Measurements from ENCODE around the gene CFAP54.

Gene CFAP54

GRCh38 chr12:96769400-96769799, 280.0 kb downstream of the CFAP54 start:
- no peak for FAIRE-seq

- no peak for FAIRE-seq
Measured at GRCh38 chr12:96770219-96771102, 281.1 kb downstream of the CFAP54 start.

- FAIRE-seq = no peak
Measured at GRCh38 chr12:96773031-96773430, 283.7 kb downstream of the CFAP54 start.

DNA sequence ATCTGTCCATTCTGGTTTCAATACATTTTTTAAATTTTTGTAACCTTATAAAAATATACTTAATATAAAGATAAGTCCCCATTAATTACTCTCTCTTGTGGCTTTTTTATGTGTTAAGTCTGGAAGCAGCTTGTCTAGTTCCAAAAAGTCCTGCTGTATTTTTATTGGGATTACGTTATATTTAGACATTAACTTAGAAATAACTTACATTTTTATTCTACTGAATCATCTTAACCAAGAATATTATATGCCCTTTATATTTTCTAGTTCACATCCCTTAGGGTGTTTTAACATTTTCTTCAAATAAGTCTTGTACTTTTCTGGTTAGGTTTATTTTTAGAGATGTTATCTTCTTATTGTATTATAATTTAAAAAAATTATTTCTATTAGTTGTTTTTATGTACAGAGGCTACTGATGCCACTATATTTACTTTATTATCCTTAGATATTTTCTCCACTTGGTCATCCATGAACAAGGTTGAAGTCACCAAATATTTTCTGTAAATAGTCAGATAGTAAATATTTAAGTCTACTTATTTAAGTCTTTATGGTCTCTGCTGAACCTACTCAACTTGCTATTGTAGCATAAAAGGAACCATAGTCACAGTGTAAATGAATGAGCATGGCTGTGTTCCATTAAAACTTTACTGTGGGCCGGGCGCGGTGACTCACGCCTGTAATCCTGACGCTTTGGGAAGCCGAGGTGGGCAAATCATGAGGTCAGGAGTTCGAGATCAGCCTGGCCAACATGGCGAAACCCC, 285.3 kb downstream of the CFAP54 start:
- FAIRE-seq = no peak

DNA sequence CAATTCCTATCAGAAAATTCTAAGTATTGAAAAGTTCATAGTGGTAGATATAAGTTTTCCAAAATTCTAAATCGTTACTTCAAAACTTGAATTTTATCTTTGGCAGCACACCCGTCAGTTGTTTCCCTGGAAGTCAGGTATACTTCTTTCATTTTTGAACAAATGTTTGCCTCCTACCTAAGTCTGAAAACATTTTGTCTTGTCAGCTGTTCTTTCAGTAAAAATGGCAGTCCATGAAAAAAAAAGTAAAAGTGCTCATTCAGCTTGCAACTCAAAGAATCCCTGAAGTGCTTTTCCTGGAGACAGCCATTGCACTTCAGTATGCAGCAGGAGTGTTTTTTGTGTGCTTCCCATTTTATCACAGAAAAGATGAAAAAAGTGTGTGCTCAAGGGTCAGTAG, 287.5 kb downstream of the CFAP54 start:
- FAIRE-seq = no peak

DNA sequence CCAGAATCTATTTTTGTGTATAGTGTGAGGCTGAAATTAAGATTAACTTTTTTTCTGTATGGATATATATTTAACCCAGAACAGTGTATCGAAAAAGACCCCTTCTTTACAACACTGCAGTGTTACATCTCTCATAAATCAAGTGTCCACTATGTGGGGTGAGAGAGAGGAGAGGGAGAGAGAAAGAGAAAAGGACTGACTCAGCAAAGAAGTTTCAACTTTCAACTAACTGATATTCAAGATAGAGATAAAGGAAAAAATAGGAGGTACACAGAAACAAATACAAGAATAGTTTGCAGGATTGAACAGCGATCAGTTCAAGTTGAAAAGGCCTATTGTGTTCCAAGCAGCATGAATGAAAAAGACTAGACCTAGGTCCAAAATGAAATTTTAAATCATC, 291.0 kb downstream of the CFAP54 start:
- FAIRE-seq = no peak

GRCh38 chr12:96786791-96787190, 297.4 kb downstream of the CFAP54 start:
- FAIRE-seq = no peak

- no peak for FAIRE-seq
Measured at GRCh38 chr12:96803969-96804368, 314.6 kb downstream of the CFAP54 start.

DNA sequence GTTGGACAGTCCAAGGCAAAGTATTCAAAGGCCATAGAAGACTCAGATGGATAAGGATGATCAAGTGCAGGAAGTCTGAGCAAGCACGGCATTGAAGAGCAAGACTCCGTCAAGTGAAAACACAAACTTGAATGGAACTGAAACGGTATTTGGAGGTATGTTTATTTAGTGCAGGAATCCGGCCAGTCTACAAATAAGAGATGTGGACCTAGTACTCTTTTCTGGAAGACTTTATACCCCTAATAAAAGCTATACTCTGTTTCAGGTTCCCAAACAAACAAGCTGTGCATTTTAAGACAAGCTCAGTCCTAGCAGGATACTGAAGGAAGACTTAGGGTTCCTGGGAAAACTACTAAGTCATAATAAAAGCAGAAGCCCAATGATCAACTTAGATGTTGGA, 316.9 kb downstream of the CFAP54 start:
- FAIRE-seq = no peak

DNA sequence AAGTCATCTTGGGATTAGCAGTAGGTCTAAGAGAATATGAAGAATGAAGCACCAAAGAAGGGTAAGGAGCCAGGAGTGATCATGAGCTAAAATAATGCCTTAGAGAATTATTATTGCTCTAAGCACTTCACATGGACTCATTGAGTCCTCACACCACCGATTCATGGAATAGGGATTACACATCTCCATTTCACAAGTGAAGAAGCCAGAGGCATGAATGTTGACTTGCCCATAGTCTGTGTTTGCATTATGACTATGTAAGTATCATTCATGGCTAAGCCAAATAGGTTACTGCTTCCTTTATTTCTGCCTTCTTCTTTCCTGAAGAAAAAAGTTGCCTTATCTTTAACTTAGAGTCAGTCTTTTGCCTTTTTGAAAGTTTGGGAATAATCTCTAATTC, 318.4 kb downstream of the CFAP54 start:
- FAIRE-seq = no peak

DNA sequence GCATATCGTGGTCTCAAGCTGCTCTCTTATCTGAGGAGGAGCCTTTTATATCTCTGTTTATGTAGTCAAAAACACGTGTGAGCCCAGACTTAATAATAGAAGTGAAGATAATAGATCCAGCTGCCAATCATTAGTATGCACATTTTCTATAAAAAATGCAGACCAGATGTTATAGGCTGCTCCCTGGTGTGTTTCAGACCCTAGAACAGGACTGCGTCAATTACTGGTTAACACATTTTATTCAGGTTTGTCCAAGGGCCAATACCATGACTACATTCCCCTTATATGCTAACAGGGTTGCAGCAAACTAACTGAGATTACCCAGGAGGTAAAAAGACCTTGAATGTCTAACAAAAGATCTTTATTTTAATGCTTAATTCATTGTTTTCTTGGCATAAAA, 319.2 kb downstream of the CFAP54 start:
- FAIRE-seq = no peak

DNA sequence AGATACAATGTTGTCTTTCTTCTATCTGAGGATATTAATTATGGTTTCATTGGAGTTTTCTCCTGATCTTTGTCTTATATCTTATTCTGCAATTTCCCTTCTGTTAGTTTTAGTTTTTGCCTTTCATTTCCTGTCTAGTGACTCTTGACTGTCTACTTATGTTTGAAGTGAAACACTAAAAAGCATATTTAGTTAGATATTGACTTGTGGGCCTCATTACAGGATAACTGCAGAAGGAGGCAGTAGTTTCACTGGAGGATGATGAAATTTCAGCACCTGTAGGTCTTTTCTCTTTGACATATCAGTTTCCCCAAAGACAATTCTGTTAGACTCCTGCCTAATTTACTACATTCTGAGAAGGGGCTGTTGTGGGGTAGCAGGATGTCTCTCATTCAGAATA, 320.1 kb downstream of the CFAP54 start:
- no peak for FAIRE-seq

DNA sequence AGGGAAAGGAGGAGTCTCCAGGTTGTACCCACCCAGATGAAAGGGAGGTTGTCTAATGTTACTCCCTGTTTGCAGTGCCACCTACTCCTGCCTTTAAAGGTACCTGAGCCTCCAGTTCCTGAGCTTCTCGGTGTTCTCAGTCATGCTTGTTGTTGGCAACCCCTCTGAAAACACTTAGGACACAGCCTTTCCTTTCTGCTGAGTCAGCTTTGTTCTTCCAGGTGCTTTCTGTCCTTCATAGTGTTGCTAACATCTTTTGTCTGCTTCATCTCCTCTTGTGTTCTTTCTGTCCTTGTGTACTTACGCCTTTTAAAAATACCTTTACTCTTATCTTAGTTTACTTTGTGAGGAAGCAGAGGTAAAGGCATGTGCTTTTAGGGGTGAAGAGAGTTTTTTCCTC, 320.7 kb downstream of the CFAP54 start:
- no peak for FAIRE-seq

GRCh38 chr12:96810477-96810876, 321.1 kb downstream of the CFAP54 start:
- FAIRE-seq = no peak

DNA sequence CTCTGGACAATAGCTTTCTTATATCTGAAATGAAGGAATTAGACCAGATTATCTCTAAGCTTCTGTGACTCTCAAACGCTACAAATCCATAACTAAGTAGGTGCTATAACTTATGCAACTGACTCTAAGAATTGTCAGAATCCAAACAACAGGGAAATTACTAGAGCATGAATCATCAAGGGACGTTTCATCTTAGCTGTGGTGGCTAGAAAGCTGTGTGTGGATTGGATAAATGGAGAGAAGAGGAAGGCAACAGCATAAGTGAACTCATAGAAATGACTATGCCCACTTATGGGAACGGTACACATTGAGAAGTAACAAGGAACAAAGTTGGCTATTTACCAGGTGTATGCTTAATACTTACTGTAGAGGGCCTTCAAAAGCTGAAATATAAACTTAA, 321.7 kb downstream of the CFAP54 start:
- FAIRE-seq = no peak

DNA sequence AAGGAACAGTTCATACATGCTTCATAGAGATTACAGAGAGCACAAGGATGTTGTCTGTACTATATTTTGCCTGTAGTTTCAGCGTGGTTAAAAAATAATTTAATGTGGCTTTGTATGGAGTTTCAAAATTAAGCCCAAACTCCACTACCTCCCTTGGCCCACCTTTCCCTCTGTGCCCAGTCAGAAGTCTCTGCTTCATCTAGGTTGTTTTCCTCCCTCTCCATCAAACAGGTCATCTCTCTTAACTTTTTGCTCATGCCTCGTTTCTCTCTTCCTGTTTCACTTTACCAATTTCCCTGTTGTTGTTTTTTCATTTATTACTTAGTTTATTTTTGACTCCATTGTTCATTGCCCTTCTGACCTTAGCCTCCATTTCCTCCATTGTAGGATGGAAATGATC, 322.8 kb downstream of the CFAP54 start:
- FAIRE-seq = no peak

GRCh38 chr12:96814200-96814599, 324.8 kb downstream of the CFAP54 start:
- no peak for FAIRE-seq

- FAIRE-seq = no peak
Measured at GRCh38 chr12:96821592-96821991, 332.2 kb downstream of the CFAP54 start.

- FAIRE-seq = no peak
Measured at GRCh38 chr12:96822641-96823040, 333.3 kb downstream of the CFAP54 start.

GRCh38 chr12:96824074-96824837, 334.9 kb downstream of the CFAP54 start:
- no peak for FAIRE-seq

DNA sequence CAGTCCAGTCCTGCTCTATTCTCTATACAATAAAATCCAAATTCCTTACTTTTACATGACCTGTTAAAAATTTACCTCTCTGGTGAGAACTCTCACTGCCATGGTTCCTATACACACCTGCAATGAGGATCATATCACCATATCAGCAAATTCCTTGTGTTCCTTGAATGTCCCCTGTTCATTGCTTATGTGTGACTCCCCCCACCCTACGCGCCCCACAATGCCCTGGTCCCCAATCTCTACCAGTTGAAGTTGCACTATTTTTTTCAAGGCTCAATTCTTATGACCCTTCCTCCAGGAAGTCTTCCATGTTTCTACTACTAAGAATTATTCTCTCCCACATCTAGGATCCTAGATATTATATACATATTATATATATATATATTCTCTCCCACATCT, 335.5 kb downstream of the CFAP54 start:
- no peak for FAIRE-seq

DNA sequence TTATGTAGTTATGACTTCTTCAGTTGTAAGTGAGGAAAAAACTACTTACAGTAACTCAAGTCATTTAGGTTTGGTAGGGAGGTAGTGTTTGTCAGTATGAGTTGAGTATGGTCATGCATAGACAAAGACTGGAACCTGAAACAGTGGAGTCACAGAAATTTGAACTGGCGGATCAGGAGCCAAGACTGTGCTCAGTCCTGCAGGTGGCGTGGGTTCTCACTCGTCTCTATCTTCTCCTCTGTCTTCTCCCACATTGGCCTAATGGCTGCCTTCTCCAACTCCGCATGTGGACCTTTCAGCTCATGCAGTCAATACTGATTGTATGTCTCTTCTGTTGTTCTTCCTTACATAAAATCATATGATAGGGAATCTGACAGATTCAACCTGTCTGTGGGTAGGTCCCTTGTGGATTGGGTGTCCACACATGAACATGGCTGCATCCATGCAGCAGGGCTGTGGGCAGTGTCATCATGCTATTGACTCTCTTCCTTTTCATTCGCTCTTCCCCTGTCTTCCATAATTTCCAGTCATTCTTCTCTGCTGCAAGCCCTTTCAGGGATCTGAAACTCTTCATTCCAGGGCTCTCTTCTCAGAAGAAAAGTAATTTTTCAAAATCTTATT, 338.9 kb downstream of the CFAP54 start:
- no peak for FAIRE-seq

DNA sequence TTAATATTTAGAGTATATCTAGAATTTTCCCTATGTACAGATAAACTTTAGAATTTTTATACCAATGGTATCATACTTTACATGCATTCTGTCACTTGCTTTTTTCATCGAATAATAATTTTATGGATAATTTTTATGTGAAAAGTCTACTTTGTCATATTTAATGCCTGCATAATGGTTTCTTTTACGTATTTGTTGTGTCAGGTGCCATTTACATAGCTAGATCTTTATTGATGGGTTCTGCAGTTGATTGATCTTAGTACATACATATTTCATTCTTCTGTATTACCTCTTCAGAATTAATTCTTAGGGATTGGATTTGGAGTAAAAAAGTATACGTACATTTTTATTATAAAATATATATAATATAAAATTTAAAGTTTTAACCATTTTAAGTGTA, 340.0 kb downstream of the CFAP54 start:
- no peak for FAIRE-seq
